ENCODE data around the gene CHRNG.

DNA sequence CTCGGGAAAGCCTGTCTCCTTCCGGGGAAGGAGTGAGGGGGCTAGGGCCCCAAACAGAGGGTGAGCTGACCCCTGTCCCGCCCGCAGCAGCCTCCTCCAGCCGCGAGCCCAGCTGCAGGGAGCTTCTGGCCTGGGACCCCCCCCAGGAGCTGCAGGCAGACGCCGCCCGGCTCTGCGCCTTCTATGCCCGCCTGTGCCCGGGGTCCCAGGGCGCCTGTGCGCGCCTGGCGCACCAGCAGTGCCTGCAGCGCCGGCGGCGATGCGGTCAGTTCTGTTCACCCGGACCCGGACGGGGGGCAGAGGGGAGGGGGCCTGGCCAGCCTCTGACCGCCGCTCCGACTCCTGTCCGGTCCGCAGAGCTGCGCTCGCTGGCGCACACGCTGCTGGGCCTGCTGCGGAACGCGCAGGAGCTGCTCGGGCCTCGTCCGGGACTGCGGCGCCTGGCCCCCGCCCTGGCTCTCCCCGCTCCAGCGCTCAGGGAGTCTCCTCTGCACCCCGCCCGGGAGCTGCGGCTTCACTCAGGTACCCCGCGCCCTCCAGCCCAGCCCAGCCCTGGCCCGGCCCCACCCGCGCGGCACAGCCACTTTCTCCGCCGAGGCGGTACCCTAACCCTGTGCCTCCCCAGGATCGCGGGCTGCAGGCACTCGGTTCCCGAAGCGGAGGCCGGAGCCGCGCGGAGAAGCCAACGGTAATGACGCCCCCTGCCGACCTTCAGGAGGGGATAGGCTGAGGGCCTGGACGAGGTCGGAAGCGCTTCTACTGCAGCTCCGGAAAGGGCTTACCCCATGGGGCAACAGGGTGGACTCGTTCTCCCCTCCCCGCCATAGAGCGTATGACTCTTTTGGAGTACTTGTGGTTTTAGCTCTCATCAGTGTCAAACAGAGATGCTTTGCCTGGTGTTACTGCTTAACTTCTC lies 15.6 kb upstream of the CHRNG start:
- TF ChIP-seq, protein P1, sequence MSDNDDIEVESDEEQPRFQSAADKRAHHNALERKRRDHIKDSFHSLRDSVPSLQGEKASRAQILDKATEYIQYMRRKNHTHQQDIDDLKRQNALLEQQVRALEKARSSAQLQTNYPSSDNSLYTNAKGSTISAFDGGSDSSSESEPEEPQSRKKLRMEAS (IDR thresholded peaks at IDR 0.05; ENCODE audit: insufficient read depth, insufficient read length): no peak
- no peak for TF ChIP-seq POLR2AphosphoS5 (IDR thresholded peaks at IDR 0.05; ENCODE audit: insufficient read depth, low read depth, low read length)

Measured in endothelial cell of umbilical vein (primary cell).